Aorta (tissue), 5 donors: ENCODE results near the gene OSBPL2. TPM values are rescaled to one million over a fixed set of nuclear protein-coding genes. Genes with fewer than 3 reads are reported as not detected.

ENCODE experiments used
- ATAC-seq: fragments of 200-7000 bp; cut with Tn5 transposase; one replicate; pipeline ENCODE4 v1.9.1; 2022; ENCODE audit warnings: moderate library complexity; ENCODE audit not compliant: low FRiP score
- DNase-seq, 2 donors: peaks; one replicate each; pipeline ENCODE4 v3.0.0-alpha.2; 2020
- H3K27ac ChIP-seq, 2 donors: one replicate each; pipeline ENCODE4 v1.5.1; 2013; ENCODE audit warnings: low read length in 2 of 2, mild to moderate bottlenecking in 2 of 2, moderate library complexity in 2 of 2, control low read depth in 1 of 2, inconsistent platforms in 1 of 2, low read depth in 1 of 2
- H3K27me3 ChIP-seq, 2 donors: one replicate each; pipeline ENCODE4 v1.6.1; 2013; ENCODE audit warnings: control low read depth in 1 of 2, low read length in 1 of 2, mild to moderate bottlenecking in 1 of 2, moderate library complexity in 1 of 2; ENCODE audit not compliant: insufficient read depth in 2 of 2, control insufficient read depth in 1 of 2
- H3K36me3 ChIP-seq, 2 donors: one replicate each; pipeline ENCODE4 v1.6.1; 2013; ENCODE audit warnings: control low read depth in 1 of 2, low read length in 1 of 2, mild to moderate bottlenecking in 1 of 2; ENCODE audit not compliant: insufficient read depth in 2 of 2, control insufficient read depth in 1 of 2
- H3K4me1 ChIP-seq, 2 donors: one replicate each; pipeline ENCODE4 v1.6.1; 2013; ENCODE audit warnings: low read length in 2 of 2, control low read depth in 1 of 2, mild to moderate bottlenecking in 1 of 2, moderate library complexity in 1 of 2; ENCODE audit not compliant: insufficient read depth in 2 of 2, control insufficient read depth in 1 of 2
- H3K4me3 ChIP-seq, 2 donors: one replicate each; pipeline ENCODE4 v1.5.1; 2013; ENCODE audit warnings: low read length in 2 of 2, control low read depth in 1 of 2, mild to moderate bottlenecking in 1 of 2
- H3K9me3 ChIP-seq: one replicate; pipeline ENCODE4 v1.6.1; 2013; ENCODE audit warnings: mild to moderate bottlenecking, low read length; ENCODE audit not compliant: control insufficient read depth
- WGBS, 2 donors: extraction: QIAGEN DNeasy Blood & Tissue Kit; methylation state at CpG; one replicate each; pipeline ENCODE4 v1.1.7; 2013; 5-methylcytosine and 5-hydroxymethylcytosine counted together
- intact Hi-C, 2 donors: fragments of 100-400 bp; cut with DNase I; formaldehyde crosslinking; loops; one replicate each; pipeline versions ENCODE4 v1.14.2 to v1.15.0; 2022
- polyA plus RNA-seq, 2 donors: library from polyadenylated mRNA; stranded (reverse); fragments of 200-250 nt; gene quantifications; one replicate each; pipeline ENCODE4 v1.2.3, GENCODE V29; 2013
- total RNA-seq, 2 donors: library from RNA; stranded (reverse); fragmentation: NEBNext Ultra II Directional; extraction: Animal tissue kit (Norgen Biotek cat#: 25700); gene quantifications; one replicate each; pipeline ENCODE4 v1.2.1, GENCODE V29; 2021
- donor health status: healthy with polysubstance abuse.
- donor health status: Bipolar disorder and iron deficiency.
- donor health status: DM: no; HTN: no; CAD: no.
- donor health status: DM: no; HTN: no; CAD: no.
- donor health status: DM: yes; HTN: yes; CAD: no.

Gene OSBPL2
- total and polyA plus RNA-seq, 4 donors, result 16.2 to 71.3 (median 42.9) TPM

GRCh38 chr20:62297449-62298227, 59.3 kb downstream of the OSBPL2 start:
- H3K4me1 ChIP-seq, result no peaks in the 10 kb centered on the region
- 79 to 83% methylated on average over 29 of the region's 29 CpGs for WGBS, 2 donors

GRCh38 chr20:62298577-62299249, 60.4 kb downstream of the OSBPL2 start:
- ATAC-seq (no peak), DNase-seq (no peak)
- Histone ChIP-seq H3K9me3 (no peaks in the 10 kb centered on the region), H3K36me3 (peaks cover 0 to 2% of the 10 kb centered on the region in 2 donors), H3K4me3 (no peak overlapping the region), H3K27me3 (no peaks in the 10 kb centered on the region), H3K27ac (no peak overlapping the region), H3K4me1 (no peaks in the 10 kb centered on the region)
- intact Hi-C loops, result no loop called here
- WGBS, 2 donors, result 87 to 89% methylated on average over 33 of the region's 33 CpGs

More at GRCh38 chr20:62297449-62298227, 59.3 kb downstream of the OSBPL2 start:
- ATAC-seq (no peak), DNase-seq (no peak)
- intact Hi-C loops, result no loop called here
- Histone ChIP-seq H3K27me3 (no peaks in the 10 kb centered on the region), H3K9me3 (no peaks in the 10 kb centered on the region), H3K27ac (no peak overlapping the region), H3K4me3 (no peak overlapping the region), H3K36me3 (peaks cover 0 to 2% of the 10 kb centered on the region in 2 donors)

GRCh38 chr20:62299666-62300236, 61.4 kb downstream of the OSBPL2 start:
- H3K27ac ChIP-seq, result no peak overlapping the region
- DNase-seq, result no peak
- no peaks in the 10 kb centered on the region for H3K9me3 ChIP-seq
- H3K4me3 ChIP-seq, result no peak overlapping the region
- H3K27me3 ChIP-seq, result no peaks in the 10 kb centered on the region
- no peak for ATAC-seq
- WGBS, 2 donors, result 79 to 81% methylated on average over 12 of the region's 12 CpGs
- intact Hi-C loops, result loop anchor here (2.0 to 10.0 kb wide), 2 partner anchors 83 to 495 kb away; partner anchors contain the start of gene MRGBP (in 1 of the 2)
- H3K36me3 ChIP-seq, result no peaks in the 10 kb centered on the region
- H3K4me1 ChIP-seq, result no peaks in the 10 kb centered on the region

GRCh38 chr20:62300319-62300718, 62.0 kb downstream of the OSBPL2 start:
- Histone ChIP-seq H3K4me1 (no peaks in the 10 kb centered on the region), H3K4me3 (no peak overlapping the region), H3K9me3 (no peaks in the 10 kb centered on the region), H3K36me3 (no peaks in the 10 kb centered on the region), H3K27ac (no peak overlapping the region), H3K27me3 (no peaks in the 10 kb centered on the region)
- DNase-seq, result no peak
- ATAC-seq, result no peak
- intact Hi-C loops, result loop anchor here (2.0 to 10.0 kb wide), 2 partner anchors 82 to 494 kb away; partner anchors contain the start of gene MRGBP (in 1 of the 2)
- 82% methylated on average over 11 of the region's 11 CpGs for WGBS, 2 donors

- H3K36me3 ChIP-seq, result no peaks in the 10 kb centered on the region
- intact Hi-C loops, result loop anchor here (2.0 to 10.0 kb wide), 2 partner anchors 82 to 494 kb away; partner anchors contain the start of gene MRGBP (in 1 of the 2)
- no peak overlapping the region for H3K4me3 ChIP-seq
- WGBS, 2 donors, result 80 to 83% methylated on average over 11 of the region's 11 CpGs
- no peak for DNase-seq
- H3K4me1 ChIP-seq, result no peaks in the 10 kb centered on the region
- no peaks in the 10 kb centered on the region for H3K9me3 ChIP-seq
- no peak overlapping the region for H3K27ac ChIP-seq
- no peak for ATAC-seq
- H3K27me3 ChIP-seq, result no peaks in the 10 kb centered on the region
Measured at GRCh38 chr20:62301111-62301668, 62.9 kb downstream of the OSBPL2 start.

- WGBS, 2 donors, result 3 to 4% methylated on average over 24 of the region's 24 CpGs
Measured at GRCh38 chr20:62301773-62302340, 63.5 kb downstream of the OSBPL2 start.

GRCh38 chr20:62302341-62303061, 64.2 kb downstream of the OSBPL2 start, which contains the start of gene ADRM1:
ADRM1 (plus strand) TSS chr20:62302997; CDS start chr20:62303569, 572 bp downstream.
- peak; percentile 97 to 98 for DNase-seq
- Histone ChIP-seq H3K9me3 (no peaks in the 10 kb centered on the region), H3K4me3 (peak within 1 kb of the TSS; percentile 86 to 87), H3K36me3 (peaks cover 0 to 3% of the 10 kb centered on the region in 2 donors), H3K27me3 (no peaks in the 10 kb centered on the region), H3K27ac (peak within 1 kb of the TSS; percentile 58 to 94), H3K4me1 (no peaks in the 10 kb centered on the region)
- ATAC-seq, result peak; percentile 95
- 1% methylated on average over 76 to 81 of the region's 81 CpGs for WGBS, 2 donors
- intact Hi-C loops, result loop anchor here in 1 of 2 donors (2.0 to 10.0 kb wide), 3 partner anchors 50 to 492 kb away; partner anchors contain the start of gene MRGBP

More at GRCh38 chr20:62301773-62302340, 63.5 kb downstream of the OSBPL2 start:
- DNase-seq (peak; percentile 96 to 97), ATAC-seq (peak; percentile 85)
- H3K9me3 ChIP-seq, result no peaks in the 10 kb centered on the region
- no peaks in the 10 kb centered on the region for H3K36me3 ChIP-seq
- H3K27ac ChIP-seq, result peak overlapping the region; percentile 58 to 94
- no peaks in the 10 kb centered on the region for H3K4me1 ChIP-seq
- intact Hi-C loops, result loop anchor here (2.0 to 10.0 kb wide), 3 partner anchors 51 to 493 kb away; partner anchors contain the start of gene MRGBP (in 1 of the 2)
- H3K4me3 ChIP-seq, result peak overlapping the region; percentile 33 to 65
- H3K27me3 ChIP-seq, result no peaks in the 10 kb centered on the region
